Naive thymus-derived CD8-positive, alpha-beta T cell (primary cell): ENCODE results near the gene HCRTR2. TPM values are rescaled to one million over a fixed set of nuclear protein-coding genes. Genes with fewer than 3 reads are reported as not detected.
"Not testable (repeated sequence)": the region's sequence is repeated elsewhere in the genome, so short reads cannot be mapped to it uniquely, and the experiment has no call there.

Experiments used
- ATAC-seq, 2 donors: fragments of 150-1000 bp; cut with Tn5 transposase in 1 of 2; sonication (Bioruptor Pico), chemical (Tn5 transposase) in 1 of 2; 1 replicate in 1 of 2; 2 replicates in 1 of 2; pipeline ENCODE4 v1.10.0; 2021; ENCODE audit warnings: mild to moderate bottlenecking in 2 of 2, moderate library complexity in 2 of 2
- POLR2A ChIA-PET: fragments of 350-600 bp; sonication (Branson Sonifier 250); formaldehyde crosslinking; loops from one replicate; lab custom pipeline; 2021; ENCODE audit warnings: antibody characterized with exemption; lab: Charles Lee
- DNase-seq, 10 donors: peaks; one replicate each; pipeline versions ENCODE4 v3.0.0 to v3.0.0-alpha.2; 2020 to 2022
- H3K27ac Mint-ChIP-seq, 10 donors: one replicate each; pipeline ENCODE4 v1.8.0; 2020 to 2022; ENCODE audit warnings: mild to moderate bottlenecking in 10 of 10, mixed read lengths in 10 of 10, moderate library complexity in 4 of 10, inconsistent platforms in 1 of 10
- H3K27me3 Mint-ChIP-seq, 5 donors: one replicate each; pipeline ENCODE4 v1.8.0; 2021 to 2022; ENCODE audit warnings: mixed read lengths in 5 of 5
- H3K36me3 Mint-ChIP-seq, 3 donors: one replicate each; pipeline ENCODE4 v1.8.0; 2020 to 2022; ENCODE audit warnings: mixed read lengths in 3 of 3, mild to moderate bottlenecking in 2 of 3, inconsistent platforms in 1 of 3
- H3K4me1 Mint-ChIP-seq, 4 donors: one replicate each; pipeline ENCODE4 v1.8.0; 2021 to 2022; ENCODE audit warnings: mixed read lengths in 4 of 4
- H3K4me3 Mint-ChIP-seq, 10 donors: one replicate each; pipeline ENCODE4 v1.8.0; 2020 to 2022; ENCODE audit warnings: mild to moderate bottlenecking in 10 of 10, mixed read lengths in 10 of 10, moderate library complexity in 6 of 10, inconsistent platforms in 1 of 10
- H3K9me3 Mint-ChIP-seq, 9 donors: one replicate each; pipeline ENCODE4 v1.8.0; 2020 to 2022; ENCODE audit warnings: mixed read lengths in 9 of 9, mild to moderate bottlenecking in 3 of 9, inconsistent platforms in 1 of 9, moderate library complexity in 1 of 9
- polyA plus RNA-seq, 3 donors: library from polyadenylated mRNA; unstranded; fragments of 300-500 nt; fragmentation: Illumina TruSeq; gene quantifications; one replicate each; pipeline ENCODE4 v1.2.3, GENCODE V29; 2021
- total RNA-seq, 8 experiments: library from RNA in 2 of 8; stranded (reverse) in 2 of 8; gene quantifications; one replicate each; pipeline ENCODE4 v1.2.3 and lab custom pipeline; 2021 to 2026

Gene HCRTR2
- total and polyA plus RNA-seq, 5 experiments from 2014 or later = not detected

GRCh38 chr6:55250400-55250799, 76.1 kb downstream of the HCRTR2 start:
- no peak for DNase-seq
- no peaks in the 10 kb centered on the region for H3K36me3 Mint-ChIP-seq
- H3K4me1 Mint-ChIP-seq = no peaks in the 10 kb centered on the region
- H3K27ac Mint-ChIP-seq = no peak overlapping the region
- no peak overlapping the region for H3K4me3 Mint-ChIP-seq
- ATAC-seq = no peak
- POLR2A ChIA-PET = no interaction called here
- no peaks in the 10 kb centered on the region for H3K27me3 Mint-ChIP-seq
- peaks cover 0 to 9% (median 1%) of the 10 kb centered on the region in 9 donors for H3K9me3 Mint-ChIP-seq

- H3K36me3 Mint-ChIP-seq = no peaks in the 10 kb centered on the region
- DNase-seq (no peak), ATAC-seq (no peak)
- H3K27me3 Mint-ChIP-seq = no peaks in the 10 kb centered on the region
- no peak overlapping the region for H3K27ac Mint-ChIP-seq
- H3K4me3 Mint-ChIP-seq = no peak overlapping the region
- no peaks in the 10 kb centered on the region for H3K4me1 Mint-ChIP-seq
- peaks cover 0 to 9% (median 0%) of the 10 kb centered on the region in 9 donors for H3K9me3 Mint-ChIP-seq
- POLR2A ChIA-PET = no interaction called here
These were observed 80.8 kb downstream of the HCRTR2 start for GRCh38 chr6:55255113-55255512.

- POLR2A ChIA-PET = no interaction called here
These were observed 85.9 kb downstream of the HCRTR2 start for GRCh38 chr6:55260181-55260580.

GRCh38 chr6:55265409-55266114, 91.2 kb downstream of the HCRTR2 start:
- no peak for DNase-seq
- no peak overlapping the region for H3K4me3 Mint-ChIP-seq
- POLR2A ChIA-PET = no interaction called here
- H3K36me3 Mint-ChIP-seq = no peaks in the 10 kb centered on the region
- ATAC-seq = no peak
- no peaks in the 10 kb centered on the region for H3K27me3 Mint-ChIP-seq
- H3K27ac Mint-ChIP-seq = no peak overlapping the region
- H3K4me1 Mint-ChIP-seq = no peaks in the 10 kb centered on the region
- peaks cover 0 to 7% (median 2%) of the 10 kb centered on the region in 9 donors for H3K9me3 Mint-ChIP-seq

More at GRCh38 chr6:55260181-55260580, 85.9 kb downstream of the HCRTR2 start:
- H3K4me3 Mint-ChIP-seq = no peak overlapping the region
- H3K27me3 Mint-ChIP-seq = no peaks in the 10 kb centered on the region
- DNase-seq (no peak), ATAC-seq (no peak)
- H3K9me3 Mint-ChIP-seq = peaks cover 0 to 2% (median 0%) of the 10 kb centered on the region in 9 donors
- H3K4me1 Mint-ChIP-seq = no peaks in the 10 kb centered on the region
- no peaks in the 10 kb centered on the region for H3K36me3 Mint-ChIP-seq
- no peak overlapping the region for H3K27ac Mint-ChIP-seq

- POLR2A ChIA-PET = no interaction called here
- no peaks in the 10 kb centered on the region for H3K36me3 Mint-ChIP-seq
- no peaks in the 10 kb centered on the region for H3K27me3 Mint-ChIP-seq
- H3K4me1 Mint-ChIP-seq = no peaks in the 10 kb centered on the region
- DNase-seq (no peak), ATAC-seq (no peak)
- H3K4me3 Mint-ChIP-seq = no peak overlapping the region
- H3K9me3 Mint-ChIP-seq = peaks cover 0 to 7% (median 2%) of the 10 kb centered on the region in 9 donors
- H3K27ac Mint-ChIP-seq = no peak overlapping the region
These were observed 92.6 kb downstream of the HCRTR2 start for GRCh38 chr6:55266896-55267295.

GRCh38 chr6:55276745-55277530, 102.6 kb downstream of the HCRTR2 start:
- H3K4me1 Mint-ChIP-seq = no peaks in the 10 kb centered on the region
- no peaks in the 10 kb centered on the region for H3K36me3 Mint-ChIP-seq

GRCh38 chr6:55277646-55278045, 103.3 kb downstream of the HCRTR2 start:
- no peak for DNase-seq
- POLR2A ChIA-PET = no interaction called here
- no peak for ATAC-seq
- peaks cover 0 to 2% (median 0%) of the 10 kb centered on the region in 9 donors for H3K9me3 Mint-ChIP-seq
- H3K36me3 Mint-ChIP-seq = no peaks in the 10 kb centered on the region
- no peak overlapping the region for H3K4me3 Mint-ChIP-seq
- H3K27me3 Mint-ChIP-seq = no peaks in the 10 kb centered on the region
- no peak overlapping the region for H3K27ac Mint-ChIP-seq
- no peaks in the 10 kb centered on the region for H3K4me1 Mint-ChIP-seq

More at GRCh38 chr6:55276745-55277530, 102.6 kb downstream of the HCRTR2 start:
- H3K9me3 Mint-ChIP-seq = peaks cover 0 to 2% (median 0%) of the 10 kb centered on the region in 9 donors
- no peak for DNase-seq
- H3K27ac Mint-ChIP-seq = no peak overlapping the region
- POLR2A ChIA-PET = interaction anchor here (0.5 kb wide), 1 partner anchor 37 kb away, joined by 3 read pairs; no protein-coding TSS in a partner anchor
- no peaks in the 10 kb centered on the region for H3K27me3 Mint-ChIP-seq
- H3K4me3 Mint-ChIP-seq = no peak overlapping the region
- ATAC-seq = no peak

GRCh38 chr6:55281215-55281614, 106.9 kb downstream of the HCRTR2 start:
- Mint-ChIP-seq H3K9me3 (peaks cover 0 to 2% (median 0%) of the 10 kb centered on the region in 9 donors), H3K4me3 (no peak overlapping the region), H3K27me3 (no peaks in the 10 kb centered on the region), H3K36me3 (no peaks in the 10 kb centered on the region), H3K4me1 (no peaks in the 10 kb centered on the region), H3K27ac (no peak overlapping the region)
- DNase-seq (no peak), ATAC-seq (no peak)
- POLR2A ChIA-PET = no interaction called here

GRCh38 chr6:55282115-55282514, 107.8 kb downstream of the HCRTR2 start:
- Mint-ChIP-seq H3K4me3 (no peak overlapping the region), H3K36me3 (no peaks in the 10 kb centered on the region), H3K27me3 (no peaks in the 10 kb centered on the region), H3K9me3 (peaks cover 0 to 2% (median 0%) of the 10 kb centered on the region in 9 donors), H3K27ac (no peak overlapping the region), H3K4me1 (no peaks in the 10 kb centered on the region)
- ATAC-seq (no peak), DNase-seq (no peak)
- POLR2A ChIA-PET = no interaction called here

GRCh38 chr6:55286824-55287223, 112.5 kb downstream of the HCRTR2 start:
- Mint-ChIP-seq H3K27ac (no peak overlapping the region), H3K4me1 (no peaks in the 10 kb centered on the region), H3K4me3 (no peak overlapping the region), H3K9me3 (peaks cover 0 to 13% (median 5%) of the 10 kb centered on the region in 9 donors), H3K36me3 (no peaks in the 10 kb centered on the region), H3K27me3 (no peaks in the 10 kb centered on the region)
- no peak for DNase-seq
- no peak for ATAC-seq
- POLR2A ChIA-PET = no interaction called here

GRCh38 chr6:55290736-55291135, 116.4 kb downstream of the HCRTR2 start:
- Mint-ChIP-seq H3K4me1 (no peaks in the 10 kb centered on the region), H3K27me3 (no peaks in the 10 kb centered on the region), H3K27ac (no peak overlapping the region), H3K36me3 (no peaks in the 10 kb centered on the region), H3K9me3 (peaks cover 0 to 21% (median 5%) of the 10 kb centered on the region in 9 donors), H3K4me3 (no peak overlapping the region)
- ATAC-seq (no peak), DNase-seq (no peak)
- POLR2A ChIA-PET = no interaction called here

GRCh38 chr6:55293116-55293515, 118.8 kb downstream of the HCRTR2 start:
- Mint-ChIP-seq H3K36me3 (no peaks in the 10 kb centered on the region), H3K4me1 (no peaks in the 10 kb centered on the region), H3K27ac (no peak overlapping the region), H3K9me3 (peaks cover 0 to 16% (median 9%) of the 10 kb centered on the region in 9 donors), H3K27me3 (no peaks in the 10 kb centered on the region), H3K4me3 (no peak overlapping the region)
- DNase-seq (no peak), ATAC-seq (no peak)
- POLR2A ChIA-PET = no interaction called here

GRCh38 chr6:55297214-55297613, 122.9 kb downstream of the HCRTR2 start:
- H3K36me3 Mint-ChIP-seq, H3K4me1 Mint-ChIP-seq, H3K27ac Mint-ChIP-seq, POLR2A ChIA-PET, DNase-seq, H3K27me3 Mint-ChIP-seq, H3K4me3 Mint-ChIP-seq, ATAC-seq: not testable (repeated sequence)
- peaks cover 0 to 20% (median 6%) of the 10 kb centered on the region in 9 donors for H3K9me3 Mint-ChIP-seq
